ENCODE data around the gene FAF1.

DNA sequence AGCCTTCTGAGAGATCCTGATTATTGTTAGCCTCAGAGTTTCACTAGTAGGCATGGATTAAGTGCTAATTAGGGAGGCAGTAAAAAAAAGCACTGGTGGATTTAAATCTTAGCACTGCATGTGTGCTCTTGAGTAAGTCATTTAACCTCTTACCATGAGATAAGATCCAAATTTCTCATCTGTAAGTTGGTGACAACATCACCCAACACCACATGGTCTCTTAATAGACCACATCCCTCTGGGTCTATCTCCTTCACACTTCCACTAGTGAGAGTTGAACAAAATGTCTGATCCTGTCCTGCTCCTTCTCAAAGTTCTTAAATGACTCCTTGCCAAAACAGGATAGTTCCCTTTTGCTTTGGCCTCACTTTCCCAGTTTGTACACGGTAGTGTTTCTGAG is 507.4 kb downstream of the FAF1 start:
- TF ChIP-seq POLR2A (IDR thresholded peaks at IDR 0.05) (no peak), CTCF (IDR thresholded peaks at IDR 0.05) (no peak), POLR2AphosphoS5 (IDR thresholded peaks at IDR 0.05) (no peak), EP300 (IDR thresholded peaks at IDR 0.05; ENCODE audit: low read depth) (no peak)

Data from transverse colon (tissue), 4 donors.